GM21515 (cell line): Measurements from ENCODE around the gene TBC1D22A.

ENCODE experiments used
- ATAC-seq: cut with Tn5 transposase; IDR thresholded peaks from one replicate; pipeline ENCODE4 v1.9.1; 2021; ENCODE audit not compliant: unreplicated experiment

TBC1D22A gene

DNA sequence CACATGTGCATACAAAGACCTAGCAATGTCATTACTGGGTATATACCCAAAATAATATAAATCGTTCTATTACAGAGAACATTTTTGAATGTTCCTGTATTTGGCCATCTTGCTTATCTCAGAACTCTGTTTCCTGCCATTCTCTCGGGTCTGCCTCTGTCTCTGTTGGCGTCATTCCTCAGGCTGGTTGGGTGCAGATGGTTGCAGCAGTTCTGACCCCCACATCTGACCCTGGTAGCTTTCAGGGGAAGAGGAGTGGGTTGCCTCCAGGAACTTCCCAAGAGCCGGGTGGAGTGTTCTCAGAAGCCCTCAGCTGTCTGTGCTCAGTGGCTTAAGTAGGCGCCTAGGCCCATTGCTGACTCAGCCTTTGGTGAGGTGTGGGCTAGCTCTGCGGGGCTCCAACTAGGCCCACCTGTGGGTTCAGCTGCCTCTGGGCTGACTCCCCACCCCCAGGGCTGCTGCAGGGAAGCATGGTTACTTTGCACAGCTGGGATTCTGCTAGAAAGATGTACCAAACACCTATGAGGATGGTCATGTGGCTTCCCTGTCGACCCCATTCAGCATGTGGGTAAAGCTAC, 114.0 kb downstream of the TBC1D22A start:
- no peak for ATAC-seq

DNA sequence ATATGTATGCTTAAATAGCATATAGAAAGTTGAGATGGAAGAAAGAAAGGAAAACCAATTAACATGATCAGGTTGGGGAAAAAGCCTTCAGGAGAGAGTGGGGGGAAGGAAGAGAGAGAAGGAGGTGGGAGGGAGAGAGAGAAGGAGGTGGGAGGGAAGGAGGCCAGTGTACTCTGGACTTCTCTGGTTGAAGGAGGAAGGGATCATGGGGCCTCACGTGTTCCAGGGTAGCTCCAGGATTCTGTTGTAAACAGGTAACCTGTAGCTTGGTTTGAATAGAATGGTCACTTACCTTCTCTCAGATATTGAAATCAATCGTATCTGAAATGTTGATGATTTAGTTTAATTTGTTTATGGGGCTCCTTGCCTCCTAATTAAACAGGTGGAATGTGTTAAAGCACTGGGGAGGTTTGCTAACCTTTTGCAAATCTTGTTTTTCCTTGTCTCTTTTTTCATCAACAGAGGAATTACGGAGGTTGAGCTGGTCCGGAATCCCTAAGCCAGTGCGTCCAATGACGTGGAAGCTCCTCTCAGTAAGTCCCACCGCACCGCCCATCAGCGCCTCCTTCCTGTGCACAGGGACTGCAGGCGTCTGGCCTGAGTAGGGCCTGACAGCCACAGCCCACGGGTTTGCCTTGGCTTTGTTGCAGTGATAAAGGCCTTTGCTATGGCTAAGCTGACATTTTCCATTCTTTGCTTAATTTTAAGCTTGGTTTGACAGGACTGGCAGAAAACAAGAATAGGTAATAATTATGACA, 115.9 kb downstream of the TBC1D22A start:
- no peak for ATAC-seq

DNA sequence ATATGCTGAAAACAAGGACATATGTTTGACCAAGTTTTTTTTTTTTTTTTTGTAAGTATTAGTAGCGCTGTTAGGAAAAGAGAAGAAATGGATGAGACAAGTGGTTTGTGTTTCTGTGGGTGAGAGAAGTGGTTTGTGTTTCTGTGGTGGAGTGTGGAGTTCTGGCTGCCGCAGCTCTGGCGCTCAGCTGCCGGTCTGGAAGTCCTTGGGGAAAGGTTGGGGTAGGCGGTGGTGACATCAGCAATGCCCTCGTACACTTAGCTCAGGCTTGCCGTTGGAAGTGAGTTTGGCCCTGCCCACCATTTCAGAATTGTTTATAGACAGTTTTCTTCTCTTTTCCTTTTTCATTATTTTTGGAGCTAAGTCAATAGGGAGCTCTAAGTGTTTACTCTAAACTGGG, 116.6 kb downstream of the TBC1D22A start:
- no peak for ATAC-seq

DNA sequence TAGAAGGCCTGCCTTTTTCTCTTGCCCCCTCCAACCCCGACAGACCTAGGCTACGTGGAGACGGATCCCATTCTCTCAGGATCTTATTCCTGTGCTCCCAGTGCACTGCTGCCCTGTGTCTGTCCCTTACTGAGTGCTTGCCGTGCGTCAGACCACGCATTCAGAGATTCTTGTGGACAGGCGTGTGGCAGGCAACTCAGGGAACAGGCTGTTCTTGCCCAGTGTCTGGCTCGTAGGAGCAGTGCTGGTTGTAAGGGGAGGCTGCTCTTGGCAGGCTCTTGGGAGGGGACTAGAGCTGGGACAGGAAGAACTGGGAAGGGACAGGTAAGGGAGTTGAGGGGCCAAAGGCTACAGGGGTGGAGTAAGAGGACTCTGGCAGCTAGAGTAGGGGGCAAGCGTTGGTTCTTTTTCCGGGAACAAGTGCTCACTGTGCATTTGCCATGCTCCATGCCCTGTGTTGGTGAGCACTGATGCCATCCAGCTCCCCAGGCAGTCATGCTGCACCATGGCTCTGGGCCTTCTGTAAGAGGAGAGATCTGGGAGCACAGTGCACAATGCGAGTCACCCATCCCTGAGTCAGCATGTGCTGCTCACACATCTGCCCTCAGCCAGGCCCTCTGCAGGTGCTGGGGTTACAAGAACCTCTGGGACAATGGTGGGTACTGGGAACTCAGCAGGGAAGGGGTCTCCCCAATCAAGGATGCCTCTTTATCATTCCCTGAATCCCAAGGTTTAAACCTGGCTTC, 119.1 kb downstream of the TBC1D22A start:
- ATAC-seq, result no peak

DNA sequence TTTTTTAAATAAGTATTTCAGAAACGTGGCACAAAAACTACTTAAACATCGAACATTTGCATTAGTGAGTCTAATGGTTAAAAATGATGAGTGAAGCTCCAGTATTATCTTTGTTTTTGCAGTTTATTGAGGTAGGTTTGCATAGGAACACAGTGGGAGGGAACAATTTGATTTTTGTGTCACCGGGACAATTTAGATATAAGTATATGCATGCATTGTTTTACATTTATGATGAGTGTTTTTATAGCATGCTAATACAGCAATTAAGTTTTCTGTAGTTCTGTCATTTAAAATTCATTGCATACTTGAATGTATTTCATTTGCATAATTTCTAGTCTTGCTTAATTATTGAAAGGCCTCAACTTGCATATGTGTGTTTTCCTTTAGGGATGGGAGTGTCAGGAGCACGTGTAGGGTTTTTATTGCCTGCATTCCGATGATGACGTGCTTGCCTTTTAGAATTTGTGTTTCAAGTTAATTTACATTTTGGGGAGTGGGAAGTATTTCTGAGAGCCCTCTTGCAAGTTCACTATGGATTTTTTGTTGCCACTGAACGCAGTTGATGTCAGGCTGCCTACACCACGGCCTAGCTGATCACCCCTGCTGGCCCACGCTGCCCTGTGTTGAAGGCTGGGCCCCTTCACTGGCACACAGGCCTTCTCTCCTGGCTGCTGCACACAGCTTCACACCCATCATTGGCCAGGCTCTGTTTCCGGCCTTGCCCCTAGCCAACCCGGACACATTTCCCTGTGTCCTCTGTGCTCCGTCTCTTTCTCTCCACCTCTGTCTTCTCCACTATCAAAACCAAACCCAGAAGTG, 120.9 kb downstream of the TBC1D22A start:
- ATAC-seq, result no peak

DNA sequence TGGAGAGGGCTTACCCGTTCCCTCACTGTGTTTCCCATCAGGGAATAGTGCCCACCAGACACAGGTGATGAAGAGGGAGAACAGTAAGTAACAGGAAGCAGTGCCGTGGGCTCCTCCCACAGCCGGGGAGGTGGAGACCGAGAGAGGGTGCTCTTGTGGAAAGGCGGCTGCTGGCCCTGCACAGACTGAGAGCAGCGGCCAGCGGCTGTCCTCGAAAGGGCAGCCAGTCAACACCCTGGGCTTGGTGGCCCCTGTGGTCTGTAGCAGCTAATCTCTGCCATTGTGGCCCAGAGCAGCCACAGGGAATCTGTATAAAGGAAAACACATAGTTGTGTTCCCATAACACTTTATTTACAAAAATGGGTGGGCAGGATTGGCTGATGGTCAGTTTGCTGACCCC, 121.9 kb downstream of the TBC1D22A start:
- no peak for ATAC-seq

DNA sequence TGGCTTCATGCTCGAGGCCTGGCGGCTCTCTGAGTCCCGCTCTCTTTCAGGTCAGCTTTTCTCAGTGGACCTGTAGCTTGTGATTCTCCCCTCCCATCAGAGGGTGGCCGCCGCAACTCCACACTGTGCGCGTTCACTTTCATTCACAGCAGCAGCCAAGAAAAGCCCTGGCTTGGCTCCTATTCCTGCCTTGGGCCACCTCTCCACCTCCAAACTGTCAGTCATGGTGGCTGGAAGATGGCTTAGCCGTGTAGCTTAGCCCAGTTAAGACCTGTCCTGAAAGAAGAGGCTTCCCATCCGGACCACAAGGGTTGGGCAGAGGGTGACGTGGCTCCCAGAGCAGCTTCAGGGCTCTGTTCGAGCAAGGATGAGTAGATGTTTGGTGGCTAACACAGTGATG, 125.5 kb downstream of the TBC1D22A start:
- no peak for ATAC-seq

DNA sequence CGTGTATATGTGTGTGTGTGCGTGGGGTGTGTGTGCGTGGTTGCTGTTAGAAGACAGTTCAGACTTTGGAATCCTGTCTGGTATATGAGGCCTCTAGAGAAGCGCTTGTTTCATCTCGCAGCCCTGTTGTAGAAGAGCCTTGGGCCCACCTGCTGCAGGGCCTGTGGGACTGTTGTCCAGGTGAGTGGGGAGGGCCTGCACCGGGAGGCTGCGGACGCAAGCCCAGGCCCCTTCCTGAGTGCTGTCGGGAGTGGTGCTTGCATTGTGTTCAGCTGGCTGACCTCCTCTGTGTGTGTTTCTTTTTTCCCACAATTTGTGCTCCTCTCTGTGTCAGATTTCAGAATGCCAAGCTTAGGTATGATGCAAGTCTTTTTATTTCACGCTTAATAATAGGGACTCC, 128.4 kb downstream of the TBC1D22A start:
- ATAC-seq, result no peak

DNA sequence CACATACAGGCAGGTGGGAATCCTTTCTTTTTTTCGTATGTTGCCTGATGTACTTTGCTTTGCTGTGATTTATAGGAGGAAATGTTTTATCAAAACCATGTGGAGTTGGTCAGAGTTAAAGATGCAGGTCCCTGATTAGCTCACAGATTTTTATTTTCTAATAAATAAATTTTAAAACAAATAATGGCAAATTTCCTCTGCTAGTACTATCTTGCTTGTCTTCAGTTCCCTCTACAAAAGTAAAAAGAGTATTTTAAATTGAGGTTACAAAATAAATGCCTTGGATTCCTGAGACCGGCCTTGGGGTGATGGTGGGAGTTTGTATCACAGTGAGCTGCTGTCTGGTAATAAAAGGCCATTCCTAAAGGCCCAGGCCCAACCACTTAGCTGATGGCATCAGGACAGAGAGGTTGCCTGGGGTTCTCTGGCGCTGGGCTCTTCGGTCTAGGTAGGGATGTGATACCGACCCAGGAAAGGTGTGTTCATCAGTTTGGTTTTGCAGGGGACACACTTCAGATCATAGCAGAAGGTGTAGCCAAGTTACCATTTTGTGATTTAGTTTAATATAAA, 129.0 kb downstream of the TBC1D22A start:
- ATAC-seq, result no peak

DNA sequence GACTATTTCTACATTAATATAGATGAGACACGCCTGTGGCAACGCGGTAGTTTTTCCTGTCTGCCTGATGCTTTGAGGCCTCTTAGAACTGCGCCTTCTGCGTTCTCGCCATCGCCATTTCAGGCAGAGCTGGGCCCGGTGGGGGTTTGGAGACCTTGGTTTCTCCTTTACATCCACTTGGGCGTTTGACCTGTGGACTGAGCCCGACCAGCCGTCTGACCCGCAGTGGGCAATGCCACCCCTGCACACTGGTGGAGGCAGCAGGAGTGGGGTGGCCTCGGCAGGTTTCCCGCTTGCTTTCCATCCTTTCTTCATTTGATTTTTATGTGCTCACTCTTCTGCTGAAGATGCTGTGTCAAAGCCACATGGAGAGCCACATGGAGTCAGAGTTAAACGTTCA, 130.4 kb downstream of the TBC1D22A start:
- no peak for ATAC-seq

DNA sequence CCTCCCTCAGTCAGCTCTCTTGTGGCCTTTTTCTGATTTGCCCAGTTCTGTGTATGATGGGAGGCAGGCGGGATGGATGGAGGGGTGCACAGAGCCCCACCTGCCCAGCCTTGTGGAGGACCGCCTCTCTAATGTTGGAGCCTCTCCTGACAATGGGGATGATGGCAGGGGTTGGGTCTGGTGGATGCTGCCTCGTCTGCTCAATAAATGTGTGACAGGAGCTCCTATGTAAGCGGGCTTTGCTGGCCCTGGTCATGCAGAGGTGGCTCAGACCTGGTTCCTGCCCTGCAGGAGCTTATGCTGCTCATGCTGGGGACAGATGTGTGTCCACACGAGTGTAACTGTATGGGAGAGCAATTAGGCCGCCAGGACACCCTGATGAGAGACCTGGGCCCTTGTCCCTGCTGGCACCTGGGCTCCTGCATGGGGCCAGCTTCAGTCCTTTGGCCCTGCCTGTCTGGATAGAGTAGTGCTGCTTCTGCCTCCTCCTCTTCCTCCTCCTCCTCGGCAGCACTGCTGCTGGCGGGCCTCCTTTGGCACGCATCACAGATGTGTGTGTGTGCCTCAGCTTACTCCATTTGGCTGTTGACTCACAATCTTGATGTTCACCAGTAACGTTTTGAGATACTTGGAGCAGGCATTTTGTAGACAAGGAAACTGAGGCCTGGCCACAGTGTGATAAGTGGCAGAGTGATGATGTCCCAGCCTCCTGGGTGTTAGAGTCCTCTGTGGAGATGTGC, 131.0 kb downstream of the TBC1D22A start:
- ATAC-seq, result no peak

DNA sequence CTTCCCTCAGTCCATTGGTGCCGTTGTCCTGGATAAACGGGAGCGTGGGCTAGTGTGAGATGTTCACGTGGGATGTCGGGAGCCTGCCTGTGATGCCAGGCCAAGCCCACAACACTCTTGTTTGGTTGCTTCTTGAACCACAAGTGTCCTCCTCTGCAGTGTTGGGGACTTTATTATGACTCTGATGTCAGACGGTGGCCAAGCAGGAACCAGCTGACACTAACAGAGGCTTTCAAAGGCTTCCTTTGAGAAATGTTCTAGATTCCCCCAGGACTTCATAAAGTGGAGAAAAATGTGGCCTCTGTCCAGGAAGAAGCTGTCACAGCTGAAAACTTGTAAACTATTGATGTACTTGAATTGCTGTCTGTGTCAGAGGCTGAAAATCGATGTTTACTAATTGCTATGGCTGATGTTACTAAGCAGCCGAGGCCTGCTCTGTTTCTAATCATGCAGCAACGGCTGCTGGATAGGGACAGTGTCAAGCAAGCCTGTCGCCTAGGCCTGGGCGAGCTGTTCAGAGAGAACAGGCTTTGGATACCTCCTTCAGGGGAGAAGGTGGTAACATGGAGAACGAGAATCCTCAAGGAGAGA, 131.7 kb downstream of the TBC1D22A start:
- ATAC-seq, result no peak

DNA sequence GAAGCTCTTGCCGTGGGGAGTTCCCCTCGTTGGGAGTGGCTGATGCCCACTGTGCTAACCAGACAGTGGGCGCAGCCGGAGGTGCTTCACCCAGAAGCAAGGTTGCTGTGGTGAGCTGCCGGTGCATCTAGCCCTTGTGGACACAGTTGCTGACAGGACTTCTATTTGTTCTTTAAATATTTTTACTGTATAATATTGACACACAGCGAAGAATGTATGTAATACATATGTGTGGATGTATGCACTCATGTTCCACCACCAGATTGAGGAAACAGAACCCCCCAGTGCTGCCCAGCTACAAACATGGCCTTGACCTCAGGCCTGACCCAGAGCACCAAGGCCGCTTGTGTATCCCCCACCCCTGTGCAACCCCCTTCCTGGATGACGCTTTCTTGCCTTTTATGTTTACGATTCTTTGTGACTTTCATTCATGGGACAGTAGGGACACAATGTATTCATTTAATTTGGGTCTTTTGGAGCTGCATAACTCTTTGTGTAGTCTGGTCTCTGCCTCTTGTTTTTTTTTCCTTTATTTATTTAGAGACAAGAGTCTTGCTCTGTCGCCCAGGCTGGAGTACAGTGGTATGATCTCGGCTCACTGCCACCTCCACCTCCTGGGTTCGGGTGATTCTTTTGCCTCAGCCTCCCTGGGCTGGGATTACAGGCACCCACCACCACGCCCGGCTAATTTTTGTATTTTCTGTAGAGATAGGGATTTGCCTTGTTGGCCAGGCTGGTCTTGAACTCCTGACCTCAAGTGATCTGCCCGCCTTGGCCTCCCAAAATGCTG, 132.6 kb downstream of the TBC1D22A start:
- ATAC-seq, result no peak

DNA sequence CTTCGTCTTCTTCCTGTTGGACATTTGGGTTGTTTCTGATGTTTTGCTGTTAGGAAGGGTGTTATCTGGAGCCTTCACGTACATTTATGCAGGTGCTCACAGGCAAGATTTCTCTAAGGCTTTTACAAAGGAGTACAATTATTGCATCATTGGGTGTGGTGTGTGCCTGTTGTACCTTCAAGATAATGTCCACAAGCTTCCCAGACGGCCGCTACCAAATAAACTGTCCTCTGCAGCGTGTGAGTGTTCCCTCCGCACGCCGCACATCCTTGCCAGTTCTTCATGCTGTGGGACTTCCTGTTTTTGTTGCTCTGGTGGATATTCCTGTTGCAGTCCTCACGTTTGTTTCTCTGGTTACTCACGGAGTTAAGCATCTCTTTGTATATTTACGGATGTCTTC, 133.3 kb downstream of the TBC1D22A start:
- ATAC-seq, result no peak

DNA sequence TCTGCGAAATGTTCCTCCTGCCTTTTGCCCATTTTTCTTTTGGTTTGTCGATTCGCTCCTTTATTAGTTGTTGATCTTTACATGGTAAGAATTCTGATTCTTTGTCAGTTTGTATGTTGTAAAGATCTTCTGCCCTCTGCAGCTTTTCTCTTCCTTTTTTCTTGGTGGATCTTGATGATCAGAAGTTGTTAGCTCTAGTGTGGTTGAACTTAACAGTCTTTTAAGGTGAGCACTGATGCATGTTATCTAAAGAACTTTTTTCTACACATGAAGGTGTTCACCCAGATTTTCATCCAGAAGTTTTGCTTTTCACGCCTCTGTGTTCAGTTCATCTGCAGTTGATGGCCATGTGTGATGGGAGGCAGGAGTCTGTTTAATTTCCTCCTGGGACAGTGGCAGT, 133.7 kb downstream of the TBC1D22A start:
- no peak for ATAC-seq

DNA sequence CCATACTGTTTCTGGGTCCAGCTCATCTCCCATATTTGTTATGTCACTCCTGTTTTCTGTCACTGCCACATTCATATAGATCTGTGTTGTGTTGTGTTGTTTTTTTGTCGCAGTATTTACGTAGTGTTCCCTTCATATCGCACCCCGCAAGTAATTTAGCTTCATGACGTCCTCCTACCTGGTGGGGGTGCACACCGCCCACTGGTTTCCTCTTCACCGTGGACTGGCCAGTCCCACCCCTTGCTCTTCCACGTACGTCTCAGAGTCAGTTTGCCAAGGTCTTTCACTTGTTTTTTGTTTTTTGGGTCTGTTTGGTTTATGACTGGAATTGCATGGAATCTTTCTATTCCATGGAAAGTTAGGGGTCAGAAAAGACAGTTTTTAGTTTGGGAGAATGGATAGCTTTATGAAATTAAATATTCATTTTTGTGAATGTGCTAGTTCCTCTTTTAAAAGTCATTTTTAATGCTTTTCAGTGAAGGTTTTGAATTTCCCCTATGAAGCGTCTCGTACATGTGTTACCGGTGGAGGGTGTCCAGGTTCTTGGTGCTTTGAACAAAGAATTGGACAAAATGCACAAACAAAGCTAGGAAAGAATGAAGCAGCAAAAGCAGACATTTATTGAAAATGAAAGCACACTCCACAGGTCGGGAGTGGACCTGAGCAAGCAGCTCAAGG, 134.3 kb downstream of the TBC1D22A start:
- no peak for ATAC-seq

DNA sequence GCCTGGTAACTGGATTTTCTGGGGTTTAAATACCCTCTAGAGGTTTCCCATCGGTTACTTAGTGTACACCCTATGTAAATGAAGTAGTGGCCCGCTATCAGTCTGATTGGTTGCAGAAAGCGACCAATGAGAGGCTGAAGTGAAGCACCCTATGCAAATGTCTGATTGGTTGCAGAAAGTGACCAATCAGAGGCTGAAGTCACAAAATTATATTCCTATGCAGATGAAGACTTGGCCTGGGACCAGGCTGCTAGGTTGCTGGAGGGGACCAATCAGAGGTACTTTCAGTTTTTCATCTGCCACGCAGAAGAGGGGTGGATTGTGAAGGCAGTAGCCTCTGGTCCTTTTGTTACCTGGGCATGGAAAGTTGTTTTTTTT, 134.8 kb downstream of the TBC1D22A start:
- ATAC-seq, result no peak

DNA sequence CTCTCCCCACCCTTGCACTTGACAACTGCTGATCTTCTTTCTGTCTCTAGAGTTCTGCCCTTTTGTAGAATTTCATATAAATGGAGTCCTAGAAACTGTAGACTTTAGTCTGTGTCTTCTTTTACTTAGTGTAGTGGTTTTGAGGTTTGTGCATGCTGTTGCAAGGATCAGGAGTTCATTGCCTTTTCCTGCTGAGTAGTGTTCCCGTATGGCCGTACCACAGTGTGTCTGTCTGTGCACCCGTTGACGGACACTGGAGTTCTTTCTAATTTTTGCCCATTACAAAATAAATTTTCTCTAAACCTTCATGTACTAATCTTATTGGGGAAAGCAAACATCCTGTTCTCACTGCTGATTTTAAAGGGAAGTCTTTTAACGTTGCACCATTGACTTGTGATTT, 138.1 kb downstream of the TBC1D22A start:
- no peak for ATAC-seq

DNA sequence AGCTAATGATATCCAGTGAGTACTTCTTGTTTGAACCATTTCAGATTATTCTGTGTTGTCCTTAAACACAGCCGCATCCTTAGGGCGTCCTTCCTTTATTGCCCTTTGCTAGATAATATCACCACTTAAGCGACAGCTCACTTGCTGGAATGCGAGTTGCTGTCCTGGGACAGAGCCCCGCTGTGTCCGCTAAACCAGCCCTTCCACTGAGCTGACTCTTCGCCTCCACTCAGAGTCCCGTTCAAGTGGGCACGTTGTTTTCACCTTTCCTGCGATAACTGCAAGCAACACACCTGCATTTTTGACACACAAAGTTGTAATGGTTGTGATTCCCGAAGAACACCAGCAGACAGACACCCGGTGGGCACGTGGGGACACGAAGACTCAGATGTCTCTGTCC, 140.0 kb downstream of the TBC1D22A start:
- ATAC-seq, result no peak
